Cerebellar cortex (tissue), 1 donor: ENCODE data around the gene NRXN3.

Source experiments
- DNase-seq: peaks from one replicate; pipeline ENCODE4 v3.0.0-alpha.2; 2015; ENCODE audit warnings: low spot score

NRXN3 gene

DNA sequence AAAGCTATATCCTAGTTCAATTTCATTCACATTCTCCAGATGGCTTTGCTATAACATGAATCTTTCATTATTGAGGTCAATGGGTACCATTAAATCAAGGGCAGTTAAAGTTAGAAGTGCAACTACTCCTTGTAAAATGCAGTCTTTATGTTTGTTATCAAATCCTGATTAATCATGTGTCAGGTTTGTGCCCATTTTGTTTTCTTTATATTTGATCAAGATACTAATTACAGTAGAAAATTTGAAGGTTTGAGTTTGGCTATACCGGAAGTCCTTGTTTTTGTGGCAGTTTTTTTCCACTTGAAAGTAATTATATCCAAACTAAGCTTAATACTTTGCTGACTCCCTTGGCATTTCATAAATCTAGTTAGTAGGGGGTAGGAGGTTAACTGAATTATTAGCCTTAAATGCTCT lies 1528.1 kb downstream of the NRXN3 start:
- no peak for DNase-seq

DNA sequence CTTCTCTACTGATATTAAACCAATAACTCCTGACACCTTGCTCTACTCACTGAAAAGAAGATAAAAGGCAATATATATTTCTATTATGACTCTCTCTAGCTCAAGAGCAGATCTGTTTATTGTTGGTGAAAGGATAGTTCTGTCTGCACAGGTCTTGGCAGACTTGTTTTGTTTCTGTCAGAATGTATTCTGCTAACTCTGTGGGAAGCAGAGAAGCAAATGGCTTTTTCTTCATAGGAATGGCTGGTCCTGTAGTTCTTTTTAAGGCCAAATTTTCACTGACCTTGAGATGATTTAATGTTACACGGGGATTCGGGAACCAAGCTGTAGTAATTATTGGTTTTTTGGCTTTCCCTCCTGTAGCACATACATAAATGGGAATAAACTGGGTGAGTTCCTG lies 1529.0 kb downstream of the NRXN3 start:
- DNase-seq: peak; percentile 90

DNA sequence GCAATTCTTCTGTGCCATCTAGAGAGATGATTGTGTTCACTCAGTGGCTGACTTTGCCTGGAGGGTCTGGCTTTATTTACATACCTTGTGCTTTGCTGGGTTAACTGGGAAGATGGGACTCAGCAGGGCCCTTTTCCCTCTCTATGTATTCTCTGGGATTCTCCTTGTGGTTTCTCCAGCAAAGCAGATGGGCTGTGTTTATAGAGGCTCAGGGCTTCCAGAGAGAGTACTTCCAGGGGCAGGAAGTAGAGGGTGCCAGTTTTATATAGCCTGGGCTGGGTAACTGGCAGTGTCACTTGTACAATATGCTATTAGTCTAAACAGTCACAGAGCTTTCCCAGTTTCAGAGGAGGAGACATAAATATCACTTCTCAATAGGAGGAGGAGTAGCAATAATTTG lies 1531.2 kb downstream of the NRXN3 start:
- peak; percentile 90 for DNase-seq

DNA sequence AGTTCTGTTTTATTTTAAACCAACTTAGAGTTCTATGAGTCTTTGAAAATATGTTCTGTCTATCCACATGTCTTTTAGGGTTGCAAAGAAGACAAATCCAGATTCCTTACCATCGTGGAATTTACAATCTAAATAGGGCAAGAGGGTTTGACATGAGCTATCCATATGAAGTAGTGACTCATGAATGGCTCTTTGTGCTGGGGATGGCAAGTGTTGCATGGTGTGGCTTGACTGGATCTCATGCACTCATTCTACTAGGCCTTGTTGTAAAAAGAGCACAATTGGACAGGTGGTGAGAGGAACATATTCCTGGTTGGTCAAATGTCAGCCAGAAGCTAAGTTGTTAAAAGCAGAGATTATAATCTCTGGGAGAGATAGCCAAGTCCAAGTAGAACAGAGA lies 1532.0 kb downstream of the NRXN3 start:
- DNase-seq: no peak

DNA sequence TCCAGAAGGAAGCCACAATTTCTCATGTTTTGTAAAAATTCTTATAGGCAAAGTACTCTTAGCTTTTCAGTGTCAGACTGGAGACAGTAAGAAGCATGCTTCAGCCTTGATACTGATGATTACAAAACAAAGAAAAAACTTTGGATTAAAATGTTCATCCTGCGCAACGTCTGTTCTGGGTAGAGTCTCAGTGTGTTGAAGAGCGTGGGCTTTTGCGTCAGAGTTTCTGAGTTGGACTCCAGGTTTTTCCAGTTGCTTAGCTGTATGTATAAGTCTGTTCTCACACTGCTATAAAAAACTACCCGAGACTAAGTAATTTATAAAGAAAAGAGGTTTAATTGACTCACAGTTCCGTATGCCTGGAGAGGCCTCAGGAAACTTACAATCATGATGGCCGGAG lies 1533.0 kb downstream of the NRXN3 start:
- no peak for DNase-seq

DNA sequence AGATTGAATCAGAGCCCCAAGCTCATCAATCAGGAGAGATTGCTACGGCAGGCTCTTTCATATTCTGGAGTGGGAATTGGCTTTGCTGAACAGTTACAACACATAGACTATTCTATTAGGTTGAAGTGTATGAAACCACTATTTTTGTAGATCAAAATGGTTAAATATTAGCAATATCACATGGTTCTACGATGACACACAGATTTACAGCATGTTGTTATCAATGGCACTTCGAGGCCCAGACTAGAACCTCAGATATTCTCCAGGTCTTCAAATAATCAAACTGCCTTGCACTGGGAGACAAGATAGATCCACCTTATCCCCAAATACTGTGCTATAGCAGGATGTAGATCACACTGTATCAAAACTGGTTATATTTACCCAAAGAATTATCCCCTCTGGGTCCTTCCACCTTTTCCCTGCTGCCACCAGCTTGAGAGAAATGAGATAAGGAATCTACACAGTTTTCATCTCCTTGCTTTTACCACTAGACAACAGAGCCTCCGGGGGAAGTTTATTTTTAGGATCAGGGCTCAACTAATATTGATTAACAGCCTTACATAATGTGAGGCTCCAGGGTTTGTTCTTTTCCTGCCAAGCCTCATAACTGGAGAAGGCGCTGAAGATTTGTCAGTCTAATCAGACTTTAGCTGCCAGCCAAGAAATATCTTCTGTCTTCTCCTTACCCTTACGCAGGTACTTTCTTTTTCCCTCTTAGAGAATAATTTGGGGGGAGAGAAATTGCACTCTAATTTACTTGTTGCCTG lies 1534.1 kb downstream of the NRXN3 start:
- no peak for DNase-seq

DNA sequence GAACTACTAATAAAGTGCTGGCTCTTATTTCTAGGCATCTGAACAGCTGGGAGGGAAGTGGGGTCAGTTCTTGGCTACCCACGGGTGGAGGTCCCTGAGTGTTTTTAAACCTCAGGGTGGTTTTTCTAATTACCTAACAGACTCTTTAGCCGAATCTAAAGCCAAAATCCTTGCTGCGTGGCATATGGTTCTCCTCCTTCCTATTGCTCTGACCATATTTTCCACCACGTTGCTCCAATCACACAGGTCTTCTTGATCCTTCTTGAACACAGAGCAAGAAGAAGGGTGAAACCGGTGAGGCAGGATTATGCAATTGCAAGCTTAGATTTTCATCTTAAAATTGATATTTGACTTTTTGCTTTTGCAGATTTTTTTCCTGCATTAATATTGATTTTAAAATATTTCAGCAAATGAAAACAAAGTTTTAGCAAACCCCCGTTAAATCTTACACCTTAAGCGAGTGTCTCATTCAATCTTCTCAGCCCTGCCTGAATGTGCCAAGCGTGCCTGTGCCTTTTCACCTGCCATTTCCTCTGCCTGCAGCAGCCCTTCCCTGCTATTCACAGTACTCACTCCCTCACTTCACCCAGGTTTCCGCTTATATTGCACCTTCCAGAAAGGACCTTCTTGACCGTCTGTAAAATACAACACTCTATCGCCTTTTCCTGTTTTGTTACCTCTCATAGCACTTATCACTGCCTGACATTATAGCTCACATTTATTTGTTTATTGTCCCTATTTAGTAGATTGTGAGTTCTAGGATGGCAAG lies 1535.1 kb downstream of the NRXN3 start:
- peak; percentile 96 for DNase-seq

DNA sequence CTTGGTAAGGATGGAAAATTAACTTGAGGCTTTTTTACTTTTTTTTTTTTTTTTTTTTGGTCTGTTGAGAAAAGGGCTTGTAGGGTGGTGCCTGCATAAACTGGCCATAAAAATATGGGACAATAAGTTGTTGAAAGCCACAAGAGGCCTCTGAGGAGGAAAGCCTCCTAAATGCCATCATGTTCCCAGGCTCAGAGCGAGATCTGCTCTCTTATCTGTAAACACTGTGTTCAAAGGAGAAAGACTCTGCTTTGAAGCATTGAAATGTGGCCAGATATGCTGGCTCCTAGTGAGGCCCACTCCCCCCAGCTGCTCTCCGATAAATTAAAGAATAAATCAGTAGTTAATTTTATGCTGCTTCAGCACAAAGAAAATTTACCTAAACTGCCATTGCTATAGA lies 1536.2 kb downstream of the NRXN3 start:
- DNase-seq: no peak

DNA sequence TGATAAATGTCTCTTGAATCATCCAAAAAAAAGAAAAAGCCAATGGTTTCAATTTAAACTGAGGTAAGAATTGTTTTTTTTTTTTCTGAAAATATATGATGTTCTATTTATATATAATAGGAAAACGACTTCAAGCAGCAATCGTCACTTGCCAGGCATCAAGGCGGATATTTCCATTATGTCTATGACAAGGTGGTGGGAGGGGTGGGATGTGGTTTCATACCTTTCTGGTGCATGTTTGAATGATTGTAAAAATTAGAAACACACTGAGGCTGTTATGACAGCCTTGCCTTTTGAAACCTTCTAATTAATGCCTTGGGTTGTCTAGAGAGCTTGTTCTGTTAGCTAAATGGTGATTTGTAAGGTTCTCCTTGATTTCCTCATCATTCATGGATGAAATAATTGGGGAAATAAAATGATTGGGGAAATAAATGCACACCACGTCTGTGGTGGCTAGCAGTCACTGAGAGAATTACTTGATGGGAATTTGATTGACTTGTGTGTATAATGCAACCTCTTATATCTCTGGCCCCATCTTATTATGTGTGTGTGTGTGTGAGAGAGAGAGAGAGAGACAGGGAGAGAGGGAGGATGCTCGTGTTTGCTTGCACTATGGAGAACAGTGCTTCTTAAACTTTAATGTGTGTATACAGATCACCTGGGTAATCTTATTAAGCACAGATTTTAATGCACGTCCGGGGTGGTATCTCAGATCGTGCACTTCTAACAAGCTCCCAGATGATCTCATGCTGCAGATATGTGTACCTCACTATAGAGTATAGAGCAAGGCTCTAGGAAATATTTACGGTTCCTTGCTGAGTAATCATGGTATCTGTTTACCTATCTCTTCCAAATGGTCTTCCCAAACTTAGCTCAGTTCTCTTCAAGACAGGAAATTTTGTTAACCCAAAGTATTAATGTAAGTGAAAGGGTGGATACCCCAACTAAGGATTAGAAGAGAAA lies 1538.5 kb downstream of the NRXN3 start:
- no peak for DNase-seq

DNA sequence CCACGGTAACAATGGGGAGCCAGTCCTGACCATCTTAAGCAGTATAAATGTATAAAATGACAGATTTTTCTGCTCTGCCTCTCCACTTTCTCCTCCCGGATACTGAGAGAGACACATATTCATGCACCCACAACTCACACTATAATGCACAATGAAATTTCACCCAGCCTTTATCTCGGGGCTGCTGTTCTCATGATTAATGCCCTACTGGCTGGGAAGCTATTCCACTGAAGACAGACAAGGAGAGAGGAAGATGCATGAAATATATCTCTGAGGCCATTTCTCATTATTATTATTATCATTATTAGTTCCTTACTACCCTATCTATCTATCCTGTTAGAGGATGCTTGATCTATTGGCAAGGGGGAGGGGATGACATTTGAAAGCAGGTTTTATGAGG lies 1539.4 kb downstream of the NRXN3 start:
- peak; percentile 44 for DNase-seq

DNA sequence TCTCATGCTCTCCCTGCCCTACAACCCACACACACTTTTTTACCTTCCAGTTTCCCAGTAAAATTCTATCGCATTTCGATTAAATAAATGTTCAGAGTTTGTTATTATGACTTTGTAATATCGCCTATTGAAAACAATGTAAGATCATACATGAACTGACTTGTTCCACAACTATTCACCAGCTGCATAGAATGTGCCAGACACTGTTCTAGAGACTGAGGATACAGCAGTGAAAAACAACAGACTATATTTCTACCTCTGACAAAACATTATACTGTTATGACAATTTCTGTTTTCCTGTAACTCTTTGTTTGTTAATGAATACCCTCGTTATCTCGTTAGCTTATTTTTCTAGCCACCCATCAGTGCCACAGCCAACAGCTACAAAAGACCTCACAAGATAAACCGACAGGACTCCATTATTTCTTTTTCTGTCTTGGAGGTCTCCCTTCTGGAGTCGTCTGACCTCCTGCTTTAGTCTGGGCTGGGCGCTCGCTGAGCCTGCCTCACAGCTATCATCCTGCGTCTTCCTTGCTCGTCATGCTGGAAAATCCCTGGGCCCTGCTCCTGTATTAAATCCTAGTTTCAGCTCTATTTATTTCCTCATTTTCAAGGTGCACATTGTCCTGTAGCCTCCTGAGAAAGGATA lies 1542.3 kb downstream of the NRXN3 start:
- no peak for DNase-seq

DNA sequence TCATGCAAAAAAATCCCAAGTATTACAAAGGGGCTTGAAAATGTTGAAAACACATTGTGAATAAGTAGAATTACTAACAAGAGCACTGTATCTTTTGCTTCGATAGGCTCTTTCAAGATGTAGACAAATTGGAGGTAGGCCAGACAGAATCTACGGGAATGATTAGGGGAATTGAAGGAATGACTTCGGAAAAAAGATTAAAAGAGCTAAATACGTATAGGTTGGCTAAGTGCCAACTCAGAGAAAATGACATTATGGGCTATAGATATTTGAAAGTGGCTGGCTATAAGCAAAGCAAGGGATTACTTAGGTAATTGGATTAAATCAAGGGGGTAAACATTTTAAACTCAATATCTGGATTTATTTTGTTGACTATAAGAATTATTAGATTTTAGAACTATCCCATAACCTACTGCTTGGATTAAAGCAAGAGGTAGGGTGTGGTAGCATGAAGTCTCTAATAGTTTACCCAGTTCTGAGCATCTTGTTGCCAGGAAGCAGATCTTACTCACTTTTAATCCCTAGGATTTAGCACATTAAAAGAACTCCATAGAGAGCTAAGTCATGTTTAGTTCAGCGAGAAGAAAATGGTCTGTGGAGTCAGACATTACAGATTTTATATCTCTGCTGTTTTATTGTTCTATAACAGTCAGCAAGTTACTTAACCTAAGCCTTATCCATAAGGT lies 1551.4 kb downstream of the NRXN3 start:
- no peak for DNase-seq

DNA sequence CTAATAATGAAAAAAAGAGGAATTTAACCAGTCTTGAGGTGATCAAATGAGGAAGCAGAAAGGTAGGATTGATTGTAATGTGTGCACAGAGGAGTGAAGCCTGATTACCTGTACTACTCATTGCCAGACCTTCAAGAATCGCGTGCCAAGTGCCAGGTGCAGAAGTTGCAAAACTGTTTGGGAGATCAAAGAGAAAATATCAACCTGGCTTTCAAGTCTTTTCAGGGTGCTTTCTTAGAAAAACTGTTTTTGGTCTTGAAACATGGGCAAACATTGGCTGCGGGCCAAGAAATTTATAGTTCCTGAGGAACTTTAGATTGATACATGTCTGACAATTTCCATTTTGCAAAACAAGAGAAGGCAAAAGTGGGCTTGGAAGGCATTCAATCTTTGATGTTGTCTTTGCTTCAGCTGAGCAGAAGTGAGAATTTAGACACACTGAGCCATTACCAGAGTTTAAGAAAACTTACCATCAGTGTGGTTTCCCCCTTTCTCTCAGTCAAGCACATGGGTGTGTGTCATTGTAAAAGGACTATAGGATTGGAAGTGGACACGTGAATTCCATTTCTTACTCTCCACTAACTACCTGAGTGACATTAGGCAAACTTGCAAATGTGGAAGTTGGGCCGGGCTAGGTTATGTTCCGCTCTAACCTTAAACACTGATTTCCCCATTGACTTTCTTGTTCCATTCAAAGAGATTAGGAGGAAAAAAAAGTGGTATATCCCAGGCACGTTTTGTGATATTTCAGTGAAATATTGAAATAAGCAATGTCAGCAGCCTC lies 1555.0 kb downstream of the NRXN3 start:
- peak; percentile 43 for DNase-seq

DNA sequence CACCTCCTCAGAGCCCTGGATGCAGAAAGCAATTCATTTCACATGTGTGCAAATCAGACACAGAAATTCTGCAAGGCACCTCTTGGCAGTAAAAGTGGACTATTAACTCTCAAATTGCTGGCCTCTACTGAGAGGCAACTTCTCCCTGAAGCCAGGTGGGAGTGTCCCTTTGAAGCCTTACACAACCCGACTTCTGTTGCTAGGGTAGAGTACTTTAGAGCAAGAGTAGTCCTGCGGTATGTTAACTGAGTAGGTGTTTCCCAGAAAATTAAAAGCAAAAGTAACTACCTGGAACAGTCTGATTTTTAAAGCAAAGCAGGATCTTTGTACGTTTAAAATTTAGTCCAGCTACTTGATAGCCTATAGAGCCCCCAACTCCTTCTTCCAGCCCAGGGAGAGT lies 1557.7 kb downstream of the NRXN3 start:
- DNase-seq: no peak

DNA sequence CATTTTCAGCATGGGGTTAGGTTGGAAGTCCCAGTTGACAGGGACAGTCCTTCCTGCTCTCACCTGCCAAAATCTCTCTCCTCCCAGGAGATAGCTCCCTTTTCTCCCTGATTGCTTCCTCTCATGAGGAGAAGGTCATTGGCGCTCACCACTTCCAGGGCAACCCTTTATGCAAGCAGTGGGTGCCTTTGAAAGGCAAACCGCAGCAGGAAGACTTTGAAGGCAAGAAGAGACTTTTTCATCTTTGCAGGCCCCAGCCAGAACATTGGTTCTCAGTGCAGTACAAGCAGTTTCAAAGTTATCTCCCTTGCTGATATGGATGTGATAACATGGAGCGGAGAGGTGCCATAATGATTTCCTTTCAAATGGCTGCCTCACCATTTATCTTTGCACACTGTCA lies 1558.2 kb downstream of the NRXN3 start:
- no peak for DNase-seq

DNA sequence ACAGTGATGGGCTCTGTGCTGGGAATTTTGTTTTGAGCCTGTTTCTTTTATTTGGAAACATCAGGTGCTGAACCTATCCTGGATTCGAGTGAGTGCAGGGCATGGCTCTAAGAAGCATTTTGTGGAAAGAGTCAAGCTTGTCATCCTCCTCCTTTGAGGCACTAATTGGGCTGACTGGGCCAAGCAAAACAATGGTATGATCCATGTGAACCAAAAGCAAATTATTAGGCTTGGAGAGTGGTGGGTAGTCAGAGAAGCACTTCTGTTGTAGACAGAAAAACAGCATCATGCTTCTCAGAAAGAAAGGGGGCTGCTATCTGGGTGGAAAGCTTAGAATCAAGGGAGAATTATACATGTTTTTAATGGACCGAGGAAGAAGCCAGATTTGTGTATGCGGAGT lies 1559.6 kb downstream of the NRXN3 start:
- DNase-seq: no peak

DNA sequence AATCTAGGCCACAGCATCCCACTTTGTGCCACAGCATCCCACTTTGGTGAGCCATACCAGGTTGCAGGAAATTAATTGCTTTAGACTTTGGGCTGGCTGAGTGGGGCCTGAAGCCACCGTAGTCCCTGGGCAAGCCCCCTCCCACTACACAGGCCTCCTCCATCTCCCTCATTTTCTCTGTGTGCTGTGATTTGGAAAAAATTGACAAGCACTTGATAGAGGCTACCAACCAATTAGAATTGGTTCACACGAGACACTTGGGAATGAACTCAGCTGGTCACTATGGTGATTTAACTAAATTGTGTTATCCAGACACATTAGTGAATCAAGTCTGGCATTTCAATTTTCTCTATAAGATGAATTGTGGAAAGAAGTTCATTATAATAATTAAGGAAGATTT lies 1560.0 kb downstream of the NRXN3 start:
- no peak for DNase-seq

DNA sequence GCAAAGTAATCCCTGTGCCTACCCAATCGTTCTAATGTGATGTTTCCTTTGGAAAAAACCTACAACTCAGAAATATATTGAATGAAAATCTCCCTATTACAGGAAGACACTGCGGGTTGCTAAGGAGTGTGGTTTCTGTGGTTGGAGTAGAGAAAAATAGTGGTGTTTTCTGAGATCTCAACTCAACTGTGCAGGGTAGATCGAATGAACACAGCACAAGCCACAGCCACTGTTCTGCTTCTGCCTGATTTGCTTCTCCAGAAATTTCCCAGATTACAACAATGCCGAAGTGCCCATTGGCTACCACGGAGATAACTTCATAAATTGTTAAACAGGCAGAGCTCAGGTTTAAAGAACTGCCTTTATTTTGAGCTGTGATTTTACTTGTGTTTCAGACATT lies 1560.8 kb downstream of the NRXN3 start:
- peak; percentile 46 for DNase-seq

DNA sequence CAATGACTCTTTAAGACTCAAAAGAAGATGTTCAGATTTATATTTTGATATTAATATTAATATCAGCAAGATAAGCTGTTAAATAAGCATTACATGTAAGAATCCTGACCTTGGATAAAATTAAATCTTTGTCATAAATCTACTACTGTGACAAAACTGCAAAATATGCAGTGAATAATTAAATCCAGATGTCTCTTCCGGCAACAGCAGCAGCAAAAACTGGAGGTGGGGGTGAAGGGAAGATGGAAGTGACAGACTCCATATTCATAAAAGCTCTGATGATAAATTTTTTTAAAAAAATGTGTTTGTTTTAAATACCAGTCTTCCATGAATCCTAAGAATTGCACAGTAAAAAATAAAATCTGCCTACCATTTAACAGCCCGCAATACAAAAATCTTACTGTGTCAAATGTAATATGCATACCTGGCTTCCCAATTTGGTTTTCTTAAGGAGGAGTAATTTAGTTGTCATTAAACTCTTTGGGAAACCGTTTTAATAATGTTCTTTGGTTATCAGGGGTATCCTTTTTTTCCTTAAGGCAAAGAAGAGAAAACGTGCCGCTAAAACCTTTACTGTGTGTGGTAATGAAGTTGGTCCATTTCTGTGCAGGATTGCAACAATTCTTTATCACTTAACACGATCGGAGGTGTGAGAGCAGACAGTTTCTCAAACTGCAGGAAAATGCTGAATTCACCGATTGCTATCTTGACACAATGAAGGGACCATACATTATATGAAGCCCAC lies 1562.9 kb downstream of the NRXN3 start:
- no peak for DNase-seq

DNA sequence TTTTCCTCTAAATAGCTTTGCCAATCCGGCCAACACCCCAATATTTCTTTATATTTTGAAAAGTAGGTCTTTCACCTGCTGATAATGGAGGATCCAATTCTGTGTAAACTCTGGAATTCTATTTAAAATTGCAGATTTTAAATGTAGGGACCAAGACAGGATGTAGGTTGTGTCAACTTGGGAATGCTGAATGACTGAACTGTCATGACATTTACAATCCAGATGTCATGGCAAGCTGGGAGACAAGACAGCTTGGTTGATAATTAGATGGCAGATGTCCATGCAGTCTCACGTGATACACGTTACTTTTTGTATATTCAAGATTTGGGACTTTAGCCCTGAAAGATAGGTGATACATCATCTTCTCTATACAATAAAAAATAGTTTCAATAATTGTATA lies 1564.0 kb downstream of the NRXN3 start:
- DNase-seq: no peak
